Osteocyte (in vitro differentiated cells): ENCODE results near the gene SLC35C1. TPM values are rescaled to one million over a fixed set of nuclear protein-coding genes. Genes with fewer than 3 reads are reported as not detected.
A peak's percentile ranks its signal among the peaks of the same experiment; 100 is the strongest.

Source experiments
- DNase-seq: peaks from one replicate; pipeline ENCODE4 v3.0.0; 2021; ENCODE audit warnings: mixed read lengths; ENCODE audit not compliant: unreplicated experiment; ENCODE audit errors: extremely low spot score
- H3K27ac Mint-ChIP-seq: one replicate; pipeline ENCODE4 v1.8.0; 2021; ENCODE audit warnings: mild to moderate bottlenecking, mixed read lengths; ENCODE audit not compliant: unreplicated experiment
- H3K27me3 Mint-ChIP-seq: one replicate; pipeline ENCODE4 v1.8.0; 2021; ENCODE audit warnings: mixed read lengths; ENCODE audit not compliant: unreplicated experiment
- H3K36me3 Mint-ChIP-seq: one replicate; pipeline ENCODE4 v1.8.0; 2021; ENCODE audit warnings: mixed read lengths; ENCODE audit not compliant: unreplicated experiment
- H3K4me1 Mint-ChIP-seq: one replicate; pipeline ENCODE4 v1.8.0; 2021; ENCODE audit warnings: mixed read lengths; ENCODE audit not compliant: unreplicated experiment
- H3K4me3 Mint-ChIP-seq: one replicate; pipeline ENCODE4 v1.8.0; 2021; ENCODE audit warnings: mild to moderate bottlenecking, moderate library complexity, mixed read lengths; ENCODE audit not compliant: unreplicated experiment
- H3K9me3 Mint-ChIP-seq: one replicate; pipeline ENCODE4 v1.8.0; 2021; ENCODE audit warnings: mixed read lengths; ENCODE audit not compliant: unreplicated experiment
- CTCF ChIP-seq: fragments of 200-600 bp; sonication (generic); IDR thresholded peaks from 2 replicates; pipeline ENCODE4 v1.5.0; 2021; ENCODE audit warnings: antibody characterized with exemption, mild to moderate bottlenecking, moderate library complexity
- total RNA-seq: library from RNA; stranded (reverse); gene quantifications from 2 replicates; pipeline ENCODE4 v1.2.1, GENCODE V29; 2021

Gene SLC35C1
- total RNA-seq, 1 donor from 2014 or later = 17.5 TPM

GRCh38 chr11:45802531-45803317 is 2.2 kb upstream of the SLC35C1 start:
- H3K4me3 Mint-ChIP-seq = peak overlapping the region; percentile 29
- TF ChIP-seq CTCF = no peak
- H3K4me1 Mint-ChIP-seq = peaks cover 28% of the 10 kb centered on the region
- H3K9me3 Mint-ChIP-seq = no peaks in the 10 kb centered on the region
- no peaks in the 10 kb centered on the region for H3K36me3 Mint-ChIP-seq
- no peak for DNase-seq
- H3K27ac Mint-ChIP-seq = no peak overlapping the region
- peaks cover 4% of the 10 kb centered on the region for H3K27me3 Mint-ChIP-seq

GRCh38 chr11:45803971-45804760 is 783 bp upstream of the SLC35C1 start:
- Mint-ChIP-seq H3K4me1 (peaks cover 33% of the 10 kb centered on the region), H3K4me3 (peak overlapping the region; percentile 92), H3K9me3 (no peaks in the 10 kb centered on the region), H3K27ac (peak overlapping the region; percentile 92), H3K27me3 (no peaks in the 10 kb centered on the region), H3K36me3 (peaks cover 5% of the 10 kb centered on the region)
- peak; percentile 92 for DNase-seq
- no peak for TF ChIP-seq CTCF

- H3K4me1 Mint-ChIP-seq = peaks cover 33% of the 10 kb centered on the region
- no peak for DNase-seq
- TF ChIP-seq CTCF = no peak
- H3K27me3 Mint-ChIP-seq = no peaks in the 10 kb centered on the region
- H3K36me3 Mint-ChIP-seq = peaks cover 10% of the 10 kb centered on the region
- no peaks in the 10 kb centered on the region for H3K9me3 Mint-ChIP-seq
- peak overlapping the region; percentile 92 for H3K27ac Mint-ChIP-seq
- H3K4me3 Mint-ChIP-seq = peak overlapping the region; percentile 92
Measured at GRCh38 chr11:45805305-45806071, 539 bp downstream of the SLC35C1 start.

- no peak for TF ChIP-seq CTCF
- Mint-ChIP-seq H3K27ac (peak overlapping the region; percentile 92), H3K4me1 (peaks cover 33% of the 10 kb centered on the region), H3K9me3 (no peaks in the 10 kb centered on the region), H3K4me3 (peak overlapping the region; percentile 92), H3K27me3 (no peaks in the 10 kb centered on the region), H3K36me3 (peaks cover 16% of the 10 kb centered on the region)
- no peak for DNase-seq
Measured at GRCh38 chr11:45806072-45806933, 1.4 kb downstream of the SLC35C1 start.
